ENCODE data around the gene CTDSP1.

CTDSP1 gene

GRCh38 chr2:218400930-218401881 is 1.5 kb downstream of the CTDSP1 start:
- TF ChIP-seq, protein P1, sequence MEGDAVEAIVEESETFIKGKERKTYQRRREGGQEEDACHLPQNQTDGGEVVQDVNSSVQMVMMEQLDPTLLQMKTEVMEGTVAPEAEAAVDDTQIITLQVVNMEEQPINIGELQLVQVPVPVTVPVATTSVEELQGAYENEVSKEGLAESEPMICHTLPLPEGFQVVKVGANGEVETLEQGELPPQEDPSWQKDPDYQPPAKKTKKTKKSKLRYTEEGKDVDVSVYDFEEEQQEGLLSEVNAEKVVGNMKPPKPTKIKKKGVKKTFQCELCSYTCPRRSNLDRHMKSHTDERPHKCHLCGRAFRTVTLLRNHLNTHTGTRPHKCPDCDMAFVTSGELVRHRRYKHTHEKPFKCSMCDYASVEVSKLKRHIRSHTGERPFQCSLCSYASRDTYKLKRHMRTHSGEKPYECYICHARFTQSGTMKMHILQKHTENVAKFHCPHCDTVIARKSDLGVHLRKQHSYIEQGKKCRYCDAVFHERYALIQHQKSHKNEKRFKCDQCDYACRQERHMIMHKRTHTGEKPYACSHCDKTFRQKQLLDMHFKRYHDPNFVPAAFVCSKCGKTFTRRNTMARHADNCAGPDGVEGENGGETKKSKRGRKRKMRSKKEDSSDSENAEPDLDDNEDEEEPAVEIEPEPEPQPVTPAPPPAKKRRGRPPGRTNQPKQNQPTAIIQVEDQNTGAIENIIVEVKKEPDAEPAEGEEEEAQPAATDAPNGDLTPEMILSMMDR (IDR thresholded peaks at IDR 0.05; ENCODE audit: low read depth, low read length) = no peak
- peak overlapping the region; percentile 85 for H3K4me3 ChIP-seq (ENCODE audit: low read depth, low read length)

GRCh38 chr2:218401890-218402289 is 2.2 kb downstream of the CTDSP1 start:
- H3K4me3 ChIP-seq (ENCODE audit: low read depth, low read length) = no peak overlapping the region; the same call in 1 of the 2 replicates
- TF ChIP-seq, protein P1 (IDR thresholded peaks at IDR 0.05; ENCODE audit: low read depth, low read length) = no peak

- H3K4me3 ChIP-seq (ENCODE audit: low read depth, low read length) = no peak overlapping the region
- TF ChIP-seq, protein P1 (IDR thresholded peaks at IDR 0.05; ENCODE audit: low read depth, low read length) = no peak
Observed at GRCh38 chr2:218402491-218402901, 2.8 kb downstream of the CTDSP1 start.

GRCh38 chr2:218402911-218403411 is 3.3 kb downstream of the CTDSP1 start:
- TF ChIP-seq, protein P1 (IDR thresholded peaks at IDR 0.05; ENCODE audit: low read depth, low read length) = no peak
- H3K4me3 ChIP-seq (ENCODE audit: low read depth, low read length) = no peak overlapping the region

GRCh38 chr2:218403810-218404209 is 4.1 kb downstream of the CTDSP1 start:
- no peak overlapping the region for H3K4me3 ChIP-seq (ENCODE audit: low read depth, low read length)
- TF ChIP-seq, protein P1 (IDR thresholded peaks at IDR 0.05; ENCODE audit: low read depth, low read length) = no peak

DNA sequence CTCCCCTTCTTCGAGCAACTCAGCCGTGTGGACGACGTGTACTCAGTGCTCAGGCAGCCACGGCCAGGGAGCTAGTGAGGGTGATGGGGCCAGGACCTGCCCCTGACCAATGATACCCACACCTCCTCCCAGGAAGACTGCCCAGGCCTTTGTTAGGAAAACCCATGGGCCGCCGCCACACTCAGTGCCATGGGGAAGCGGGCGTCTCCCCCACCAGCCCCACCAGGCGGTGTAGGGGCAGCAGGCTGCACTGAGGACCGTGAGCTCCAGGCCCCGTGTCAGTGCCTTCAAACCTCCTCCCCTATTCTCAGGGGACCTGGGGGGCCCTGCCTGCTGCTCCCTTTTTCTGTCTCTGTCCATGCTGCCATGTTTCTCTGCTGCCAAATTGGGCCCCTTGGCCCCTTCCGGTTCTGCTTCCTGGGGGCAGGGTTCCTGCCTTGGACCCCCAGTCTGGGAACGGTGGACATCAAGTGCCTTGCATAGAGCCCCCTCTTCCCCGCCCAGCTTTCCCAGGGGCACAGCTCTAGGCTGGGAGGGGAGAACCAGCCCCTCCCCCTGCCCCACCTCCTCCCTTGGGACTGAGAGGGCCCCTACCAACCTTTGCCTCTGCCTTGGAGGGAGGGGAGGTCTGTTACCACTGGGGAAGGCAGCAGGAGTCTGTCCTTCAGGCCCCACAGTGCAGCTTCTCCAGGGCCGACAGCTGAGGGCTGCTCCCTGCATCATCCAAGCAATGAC is 4.8 kb downstream of the CTDSP1 start:
- no peak overlapping the region for H3K4me3 ChIP-seq (ENCODE audit: low read depth, low read length)
- TF ChIP-seq, protein P1 (IDR thresholded peaks at IDR 0.05; ENCODE audit: low read depth, low read length) = no peak

All from WI38 (cell line).